Caco-2 (cell line): ENCODE results near the gene KRT39. TPM values are rescaled to one million over a fixed set of nuclear protein-coding genes. Genes with fewer than 3 reads are reported as not detected.

Experiments used
- BruUV-seq: library from RNA; stranded (reverse); fragments of 400-500 nt; replicated peaks from 2 replicates; lab custom pipeline; 2021; lab: Mats Ljungman, UMichigan
- CTCF ChIA-PET: fragments of 300-600 bp; sonication (Branson Sonifier 250); formaldehyde crosslinking; loops from one replicate; lab custom pipeline; 2022; ENCODE audit warnings: antibody characterized with exemption; lab: Charles Lee
- POLR2A ChIA-PET: fragments of 300-600 bp; sonication (Branson Sonifier 250); formaldehyde crosslinking; loops from one replicate; lab custom pipeline; 2022; ENCODE audit warnings: antibody characterized with exemption; lab: Charles Lee
- DNase-seq, 2 experiments: peaks; one replicate each; pipeline versions ENCODE4 v3.0.0 to v3.0.0-alpha.2; 2020 to 2022
- H3K27me3 ChIP-seq: replicated peaks from 2 replicates; pipeline ENCODE4 v1.6.0; 2011; ENCODE audit warnings: low read length; ENCODE audit not compliant: control insufficient read depth, insufficient read depth
- H3K36me3 ChIP-seq: 2 replicates; pipeline ENCODE4 v1.5.1; 2011; ENCODE audit warnings: low read length; ENCODE audit not compliant: control insufficient read depth, insufficient read depth
- H3K4me1 ChIP-seq: fragments of 250-450 bp; sonication (Bioruptor Pico); 2 replicates; pipeline ENCODE4 v1.5.1; 2020; ENCODE audit warnings: mild to moderate bottlenecking
- H3K4me3 ChIP-seq: 2 replicates; pipeline ENCODE4 v1.5.1; 2011; ENCODE audit warnings: low read depth, mild to moderate bottlenecking, control low read depth, low read length
- H3K9me3 ChIP-seq: fragments of 250-450 bp; sonication (Bioruptor Pico); 2 replicates; pipeline ENCODE4 v1.5.1; 2020; ENCODE audit warnings: mild to moderate bottlenecking, moderate library complexity
- H3K27ac Mint-ChIP-seq: one replicate; pipeline ENCODE4 v1.8.0; 2022; ENCODE audit warnings: mixed read lengths; ENCODE audit not compliant: unreplicated experiment
- H3K27me3 Mint-ChIP-seq: one replicate; pipeline ENCODE4 v1.8.0; 2022; ENCODE audit warnings: mixed read lengths; ENCODE audit not compliant: insufficient read depth, unreplicated experiment
- H3K36me3 Mint-ChIP-seq: one replicate; pipeline ENCODE4 v1.8.0; 2022; ENCODE audit warnings: mild to moderate bottlenecking, mixed read lengths; ENCODE audit not compliant: insufficient read depth, unreplicated experiment
- H3K4me1 Mint-ChIP-seq: one replicate; pipeline ENCODE4 v1.8.0; 2022; ENCODE audit warnings: low read depth, mixed read lengths; ENCODE audit not compliant: unreplicated experiment
- H3K4me3 Mint-ChIP-seq: one replicate; pipeline ENCODE4 v1.8.0; 2022; ENCODE audit warnings: mild to moderate bottlenecking, moderate library complexity, mixed read lengths; ENCODE audit not compliant: unreplicated experiment
- H3K9me3 Mint-ChIP-seq: one replicate; pipeline ENCODE4 v1.8.0; 2022; ENCODE audit warnings: mixed read lengths; ENCODE audit not compliant: unreplicated experiment
- CTCF ChIP-seq, 2 experiments: fragments of 200-600 bp in 1 of 2; IDR thresholded peaks; 1 replicate in 1 of 2; 2 replicates in 1 of 2; pipeline versions ENCODE4 v1.5.1 to v1.8.0; 2011 to 2022; ENCODE audit warnings: antibody characterized with exemption in 1 of 2, control low read depth in 1 of 2, inconsistent platforms in 1 of 2, low read depth in 1 of 2, low read length in 1 of 2, mild to moderate bottlenecking in 1 of 2, moderate library complexity in 1 of 2; ENCODE audit not compliant: insufficient read depth in 1 of 2, severe bottlenecking in 1 of 2, unreplicated experiment in 1 of 2
- intact Hi-C: fragments of 100-400 bp; cut with micrococcal nuclease; formaldehyde crosslinking; loops from one replicate; pipeline ENCODE4 v1.10.0; 2022; ENCODE audit not compliant: unreplicated experiment
- total RNA-seq: library from RNA; stranded (reverse); gene quantifications from 2 replicates; pipeline ENCODE4 v1.2.3, GENCODE V29; 2022

Gene KRT39
- total RNA-seq, 1 experiment from 2014 or later: not detected

DNA sequence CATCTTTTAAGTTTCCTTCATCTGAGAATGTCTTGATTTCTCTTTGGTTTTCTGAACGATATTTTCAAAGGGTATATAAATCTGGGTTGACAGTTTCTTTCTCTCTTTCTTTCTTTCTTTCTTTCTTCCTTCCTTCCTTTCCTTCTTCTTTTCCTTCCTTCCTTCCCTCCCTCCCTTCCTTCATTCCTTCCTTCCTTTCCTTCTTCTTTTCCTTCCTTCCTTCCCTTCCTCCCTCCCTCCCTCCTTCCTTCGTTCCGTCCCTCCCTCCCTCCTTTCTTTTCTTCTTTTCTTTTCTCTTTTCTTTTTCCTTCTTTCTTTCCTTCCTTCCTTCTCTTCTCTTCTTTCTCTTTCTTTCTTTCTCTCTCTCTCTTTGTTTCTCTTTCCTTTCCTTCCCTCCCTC is 7.6 kb upstream of the KRT39 start:
- H3K27ac Mint-ChIP-seq: no peak overlapping the region

GRCh38 chr17:40967582-40967981 is 834 bp upstream of the KRT39 start:
- Histone ChIP-seq H3K4me3 (no peak overlapping the region), H3K9me3 (peaks cover 10% of the 10 kb centered on the region; the same call in 1 of the 2 replicates), H3K4me1 (no peaks in the 10 kb centered on the region), H3K36me3 (no peaks in the 10 kb centered on the region), H3K27me3 (no peaks in the 10 kb centered on the region)
- Mint-ChIP-seq H3K36me3 (no peaks in the 10 kb centered on the region), H3K4me1 (peaks cover 2% of the 10 kb centered on the region), H3K4me3 (no peak overlapping the region), H3K9me3 (peaks cover 14% of the 10 kb centered on the region), H3K27me3 (no peaks in the 10 kb centered on the region), H3K27ac (no peak overlapping the region)
- POLR2A ChIA-PET: no interaction called here
- TF ChIP-seq CTCF (IDR thresholded peaks at IDR 0.05; ENCODE audit: insufficient read depth in 1 of 2, low read depth in 1 of 2, low read length in 1 of 2, severe bottlenecking in 1 of 2, unreplicated experiment in 1 of 2): no peak
- no peak for DNase-seq
- CTCF ChIA-PET: no interaction called here
- no TSS peak for BruUV-seq
- intact Hi-C loops: no loop called here

More for the DNA sequence above, 7.6 kb upstream of the KRT39 start:
- ChIA-PET POLR2A (no interaction called here), CTCF (no interaction called here)
- Mint-ChIP-seq H3K27me3 (no peaks in the 10 kb centered on the region), H3K9me3 (peaks cover 7% of the 10 kb centered on the region), H3K36me3 (no peaks in the 10 kb centered on the region), H3K4me1 (peaks cover 6% of the 10 kb centered on the region), H3K4me3 (no peak overlapping the region)
- TF ChIP-seq CTCF (IDR thresholded peaks at IDR 0.05; ENCODE audit: insufficient read depth in 1 of 2, low read depth in 1 of 2, low read length in 1 of 2, severe bottlenecking in 1 of 2, unreplicated experiment in 1 of 2): no peak
- BruUV-seq: no TSS peak
- Histone ChIP-seq H3K4me1 (no peaks in the 10 kb centered on the region), H3K36me3 (no peaks in the 10 kb centered on the region), H3K27me3 (no peaks in the 10 kb centered on the region), H3K4me3 (no peak overlapping the region), H3K9me3 (no peaks in the 10 kb centered on the region)
- no peak for DNase-seq
- intact Hi-C loops: no loop called here

DNA sequence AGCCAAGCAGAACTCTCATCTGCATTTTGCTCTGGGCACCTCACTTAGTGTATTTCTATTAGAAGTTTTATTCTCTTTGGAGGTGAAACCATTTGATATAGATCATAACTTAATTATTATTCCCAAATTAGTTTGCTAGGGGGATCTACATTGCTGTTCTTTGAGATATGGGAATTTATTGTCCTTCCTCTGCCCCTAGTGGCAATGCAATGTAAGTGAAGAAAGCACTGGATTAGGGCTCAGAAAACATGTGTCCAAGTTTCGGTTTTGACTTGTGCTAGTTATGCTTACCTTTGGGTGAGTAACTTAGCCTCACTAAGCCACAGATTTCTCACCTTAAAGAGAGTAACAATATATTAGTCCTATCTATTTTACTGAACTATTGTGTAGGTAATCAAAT is 2.9 kb downstream of the KRT39 start:
- Histone ChIP-seq H3K36me3 (no peaks in the 10 kb centered on the region), H3K4me1 (peaks cover 20% of the 10 kb centered on the region), H3K4me3 (no peak overlapping the region), H3K9me3 (peaks cover 10% of the 10 kb centered on the region; the same call in 1 of the 2 replicates), H3K27me3 (no peaks in the 10 kb centered on the region)
- peaks cover 9% of the 10 kb centered on the region for H3K4me1 Mint-ChIP-seq
- no peak overlapping the region for H3K27ac Mint-ChIP-seq
- H3K4me3 Mint-ChIP-seq: no peak overlapping the region
- ChIA-PET POLR2A (no interaction called here), CTCF (no interaction called here)
- intact Hi-C loops: no loop called here
- H3K9me3 Mint-ChIP-seq: peaks cover 31% of the 10 kb centered on the region
- BruUV-seq: no TSS peak
- DNase-seq: no peak
- peak; percentile 27 to 46 for TF ChIP-seq CTCF (IDR thresholded peaks at IDR 0.05; ENCODE audit: insufficient read depth in 1 of 2, low read depth in 1 of 2, low read length in 1 of 2, severe bottlenecking in 1 of 2, unreplicated experiment in 1 of 2)
- H3K27me3 Mint-ChIP-seq: no peaks in the 10 kb centered on the region
- peaks cover 2% of the 10 kb centered on the region for H3K36me3 Mint-ChIP-seq
